Mesendoderm (in vitro differentiated cells): ENCODE measurements around the gene WNT4.
A peak's percentile ranks its signal among the peaks of the same experiment; 100 is the strongest.
"Not testable (repeated sequence)": the region's sequence is repeated elsewhere in the genome, so short reads cannot be mapped to it uniquely, and the experiment has no call there.

Source experiments
- DNase-seq: peaks from one replicate; pipeline ENCODE4 v3.0.0; 2013
- H2AK5ac ChIP-seq: 2 replicates; pipeline ENCODE4 v1.6.1; 2013; ENCODE audit warnings: low read length, inconsistent platforms
- H2BK120ac ChIP-seq: 2 replicates; pipeline ENCODE4 v1.6.1; 2013; ENCODE audit warnings: low read depth, mild to moderate bottlenecking, low read length, moderate library complexity, mixed read lengths
- H2BK15ac ChIP-seq: replicated peaks from 2 replicates; pipeline ENCODE4 v1.6.1; 2013; ENCODE audit warnings: low read depth, mild to moderate bottlenecking, moderate library complexity
- H2BK5ac ChIP-seq: 2 replicates; pipeline ENCODE4 v1.6.1; 2013; ENCODE audit warnings: low read length, inconsistent platforms
- H3K18ac ChIP-seq: 2 replicates; pipeline ENCODE4 v1.6.1; 2013; ENCODE audit warnings: mild to moderate bottlenecking, low read length, mixed read lengths
- H3K23ac ChIP-seq: one replicate; pipeline ENCODE4 v1.6.1; 2013; ENCODE audit warnings: low read length
- H3K27ac ChIP-seq: 2 replicates; pipeline ENCODE4 v1.5.1; 2013; ENCODE audit warnings: low read depth, mild to moderate bottlenecking, inconsistent platforms, low read length, moderate library complexity
- H3K27me3 ChIP-seq: 2 replicates; pipeline ENCODE4 v1.6.1; 2013; ENCODE audit warnings: low read length, control low read depth, mild to moderate bottlenecking, inconsistent platforms; ENCODE audit not compliant: insufficient read depth, poor library complexity
- H3K36me3 ChIP-seq: 2 replicates; pipeline ENCODE4 v1.6.1; 2013; ENCODE audit warnings: low read length, inconsistent platforms; ENCODE audit not compliant: control insufficient read depth, insufficient read depth
- H3K4ac ChIP-seq: one replicate; pipeline ENCODE4 v1.6.1; 2013; ENCODE audit warnings: low read depth, mild to moderate bottlenecking, low read length, moderate library complexity
- H3K4me1 ChIP-seq: 2 replicates; pipeline ENCODE4 v1.6.1; 2013; ENCODE audit warnings: low read depth, low read length, inconsistent platforms; ENCODE audit not compliant: control insufficient read depth
- H3K4me2 ChIP-seq: 2 replicates; pipeline ENCODE4 v1.6.1; 2013; ENCODE audit warnings: low read length
- H3K4me3 ChIP-seq: 2 replicates; pipeline ENCODE4 v1.5.1; 2013; ENCODE audit warnings: mild to moderate bottlenecking, low read length
- H3K56ac ChIP-seq: one replicate; pipeline ENCODE4 v1.6.1; 2013; ENCODE audit warnings: low read length
- H3K79me1 ChIP-seq: 2 replicates; pipeline ENCODE4 v1.6.1; 2013; ENCODE audit warnings: low read length, inconsistent platforms
- H3K79me2 ChIP-seq: 2 replicates; pipeline ENCODE4 v1.6.1; 2013; ENCODE audit warnings: mild to moderate bottlenecking, low read length; ENCODE audit not compliant: control insufficient read depth, insufficient read depth
- H3K9ac ChIP-seq: 2 replicates; pipeline ENCODE4 v1.6.1; 2013; ENCODE audit warnings: low read length, inconsistent platforms
- H4K5ac ChIP-seq: one replicate; pipeline ENCODE4 v1.6.1; 2013; ENCODE audit warnings: low read length
- H4K8ac ChIP-seq: one replicate; pipeline ENCODE4 v1.6.1; 2013; ENCODE audit warnings: low read depth, mild to moderate bottlenecking, control low read depth, low read length, moderate library complexity
- WGBS: extraction: QIAGEN DNeasy Blood & Tissue Kit; methylation state at CpG from one replicate; pipeline ENCODE4 v1.1.7; 2013; ENCODE audit warnings: low lambda C conversion rate, missing lambda C conversion rate; ENCODE audit not compliant: insufficient coverage; ENCODE audit errors: extremely low coverage; 5-methylcytosine and 5-hydroxymethylcytosine counted together

WNT4 gene

GRCh38 chr1:22100168-22100567 is 42.7 kb downstream of the WNT4 start:
- H3K4me1 ChIP-seq, result no peaks in the 10 kb centered on the region
- no peak overlapping the region for H3K27ac ChIP-seq
- H3K23ac ChIP-seq, result no peak overlapping the region
- H3K4ac ChIP-seq, result no peak overlapping the region
- no peak overlapping the region for H3K18ac ChIP-seq
- no peak overlapping the region for H3K4me2 ChIP-seq
- no peak overlapping the region for H2BK5ac ChIP-seq
- no peak overlapping the region for H2AK5ac ChIP-seq
- no peaks in the 10 kb centered on the region for H3K79me2 ChIP-seq
- no peak overlapping the region for H3K9ac ChIP-seq
- no peak for DNase-seq
- no peak overlapping the region for H2BK15ac ChIP-seq
- H3K56ac ChIP-seq, result no peak overlapping the region
- H3K4me3 ChIP-seq, result no peak overlapping the region
- no peak overlapping the region for H4K5ac ChIP-seq
- no peak overlapping the region for H4K8ac ChIP-seq
- no CpG with 5 or more reads among the region's 3 CpGs for WGBS
- H3K79me1 ChIP-seq, result peaks cover 12% of the 10 kb centered on the region
- H2BK120ac ChIP-seq, result no peak overlapping the region
- H3K27me3 ChIP-seq, result no peaks in the 10 kb centered on the region
- peaks cover 2% of the 10 kb centered on the region for H3K36me3 ChIP-seq

- H4K8ac ChIP-seq, result no peak overlapping the region
- no peaks in the 10 kb centered on the region for H3K4me1 ChIP-seq
- H4K5ac ChIP-seq, result no peak overlapping the region
- no peak overlapping the region for H3K4me2 ChIP-seq
- H3K27me3 ChIP-seq, result no peaks in the 10 kb centered on the region
- H3K36me3 ChIP-seq, result peaks cover 2% of the 10 kb centered on the region
- no peak overlapping the region for H3K56ac ChIP-seq
- no peak overlapping the region for H3K23ac ChIP-seq
- no peak overlapping the region for H3K18ac ChIP-seq
- no CpG with 5 or more reads among the region's 10 CpGs for WGBS
- no peak for DNase-seq
- H2BK5ac ChIP-seq, result no peak overlapping the region
- H3K9ac ChIP-seq, result no peak overlapping the region
- no peak overlapping the region for H3K27ac ChIP-seq
- no peak overlapping the region for H3K4ac ChIP-seq
- H3K79me2 ChIP-seq, result no peaks in the 10 kb centered on the region
- H3K79me1 ChIP-seq, result peaks cover 12% of the 10 kb centered on the region
- no peak overlapping the region for H2AK5ac ChIP-seq
- H3K4me3 ChIP-seq, result no peak overlapping the region
- H2BK120ac ChIP-seq, result no peak overlapping the region
- H2BK15ac ChIP-seq, result no peak overlapping the region
Measured at GRCh38 chr1:22098752-22099151, 44.1 kb downstream of the WNT4 start.

GRCh38 chr1:22096463-22096862 is 46.4 kb downstream of the WNT4 start:
- no CpG with 5 or more reads among the region's 3 CpGs for WGBS
- Histone ChIP-seq H3K23ac (no peak overlapping the region), H3K79me1 (peaks cover 15% of the 10 kb centered on the region)

GRCh38 chr1:22096036-22096435 is 46.9 kb downstream of the WNT4 start:
- Histone ChIP-seq H3K4me2 (no peak overlapping the region), H3K79me1 (peaks cover 15% of the 10 kb centered on the region), H3K27ac (no peak overlapping the region), H2BK5ac (no peak overlapping the region), H4K5ac (no peak overlapping the region), H3K79me2 (peaks cover 4% of the 10 kb centered on the region), H2BK120ac (no peak overlapping the region), H2BK15ac (no peak overlapping the region), H3K27me3 (no peaks in the 10 kb centered on the region), H3K9ac (no peak overlapping the region), H3K23ac (no peak overlapping the region), H4K8ac (no peak overlapping the region), H3K4ac (no peak overlapping the region), H3K18ac (no peak overlapping the region), H3K36me3 (peaks cover 2% of the 10 kb centered on the region), H2AK5ac (no peak overlapping the region), H3K4me3 (no peak overlapping the region), H3K4me1 (peaks cover under 1% of the 10 kb centered on the region), H3K56ac (no peak overlapping the region)
- WGBS, result no CpG with 5 or more reads among the region's 5 CpGs
- no peak for DNase-seq

More at GRCh38 chr1:22096463-22096862, 46.4 kb downstream of the WNT4 start:
- no peak overlapping the region for H3K4me2 ChIP-seq
- peaks cover 4% of the 10 kb centered on the region for H3K79me2 ChIP-seq
- no peak overlapping the region for H4K8ac ChIP-seq
- H2AK5ac ChIP-seq, result no peak overlapping the region
- no peak overlapping the region for H3K4ac ChIP-seq
- H2BK120ac ChIP-seq, result no peak overlapping the region
- no peak overlapping the region for H4K5ac ChIP-seq
- no peak overlapping the region for H3K9ac ChIP-seq
- no peak overlapping the region for H3K4me3 ChIP-seq
- H2BK15ac ChIP-seq, result no peak overlapping the region
- H3K36me3 ChIP-seq, result peaks cover 2% of the 10 kb centered on the region
- no peak overlapping the region for H3K27ac ChIP-seq
- no peak overlapping the region for H3K56ac ChIP-seq
- H3K4me1 ChIP-seq, result no peaks in the 10 kb centered on the region
- no peaks in the 10 kb centered on the region for H3K27me3 ChIP-seq
- no peak for DNase-seq
- H2BK5ac ChIP-seq, result no peak overlapping the region
- no peak overlapping the region for H3K18ac ChIP-seq

- peaks cover 20% of the 10 kb centered on the region for H3K79me1 ChIP-seq
- H3K18ac ChIP-seq, result no peak overlapping the region
- H4K5ac ChIP-seq, result no peak overlapping the region
- H2BK15ac ChIP-seq, result no peak overlapping the region
- DNase-seq, result no peak
- no peak overlapping the region for H3K23ac ChIP-seq
- H3K4me3 ChIP-seq, result no peak overlapping the region
- peaks cover 24% of the 10 kb centered on the region for H3K79me2 ChIP-seq
- H3K27ac ChIP-seq, result no peak overlapping the region
- H2BK5ac ChIP-seq, result no peak overlapping the region
- no peak overlapping the region for H3K56ac ChIP-seq
- peaks cover 2% of the 10 kb centered on the region for H3K36me3 ChIP-seq
- no peaks in the 10 kb centered on the region for H3K27me3 ChIP-seq
- no CpG with 5 or more reads among the region's 1 CpG for WGBS
- H4K8ac ChIP-seq, result no peak overlapping the region
- no peak overlapping the region for H3K4ac ChIP-seq
- no peak overlapping the region for H2AK5ac ChIP-seq
- peaks cover 9% of the 10 kb centered on the region for H3K4me1 ChIP-seq
- H3K4me2 ChIP-seq, result no peak overlapping the region
- no peak overlapping the region for H3K9ac ChIP-seq
- no peak overlapping the region for H2BK120ac ChIP-seq
Measured at GRCh38 chr1:22093513-22093912, 49.4 kb downstream of the WNT4 start.

- not testable (repeated sequence) for H3K4me3 ChIP-seq, H3K9ac ChIP-seq, H3K56ac ChIP-seq, H4K8ac ChIP-seq, H4K5ac ChIP-seq, H3K27ac ChIP-seq, H3K23ac ChIP-seq, H2BK5ac ChIP-seq, H3K18ac ChIP-seq, H3K27me3 ChIP-seq, H2AK5ac ChIP-seq, H3K36me3 ChIP-seq, H3K4me1 ChIP-seq, H2BK120ac ChIP-seq, H3K4me2 ChIP-seq, H3K4ac ChIP-seq, H2BK15ac ChIP-seq
- peak; percentile 65 for DNase-seq
- Histone ChIP-seq H3K79me1 (peaks cover 17% of the 10 kb centered on the region), H3K79me2 (peaks cover 31% of the 10 kb centered on the region)
- no CpG with 5 or more reads among the region's 3 CpGs for WGBS
Measured at GRCh38 chr1:22092026-22092768, 50.7 kb downstream of the WNT4 start.
